Right atrium auricular region (tissue), 2 donors: ENCODE results near the gene PAQR6. TPM values are rescaled to one million over a fixed set of nuclear protein-coding genes. Genes with fewer than 3 reads are reported as not detected.

Experiments used
- DNase-seq: peaks from one replicate; pipeline ENCODE4 v3.0.0-alpha.2; 2019; ENCODE audit warnings: low spot score
- H3K27ac ChIP-seq, 2 donors: fragments of 200-600 bp; sonication (generic); 1 replicate in 1 of 2; 2 replicates in 1 of 2; pipeline ENCODE4 v1.5.1; 2016 to 2019
- H3K27me3 ChIP-seq, 2 donors: fragments of 200-600 bp; sonication (generic); one replicate each; pipeline versions ENCODE4 v1.5.1 to v1.6.0; 2017 to 2019
- H3K36me3 ChIP-seq: fragments of 200-600 bp; sonication (generic); one replicate; pipeline ENCODE4 v1.5.1; 2016
- H3K4me1 ChIP-seq, 2 donors: fragments of 200-600 bp; sonication (generic); one replicate each; pipeline versions ENCODE4 v1.5.1 to v1.6.0; 2017 to 2019
- H3K4me3 ChIP-seq, 2 donors: fragments of 200-600 bp; sonication (generic); 1 replicate in 1 of 2; 2 replicates in 1 of 2; pipeline ENCODE4 v1.5.1; 2017 to 2019; ENCODE audit warnings: mild to moderate bottlenecking in 1 of 2, moderate library complexity in 1 of 2
- H3K9me3 ChIP-seq, 2 donors: fragments of 200-600 bp; sonication (generic); one replicate each; pipeline ENCODE4 v1.5.1; 2019
- CTCF ChIP-seq, 2 donors: fragments of 200-600 bp; sonication (generic); IDR thresholded peaks; one replicate each; pipeline ENCODE4 v1.5.1; 2019; ENCODE audit warnings: antibody characterized with exemption in 2 of 2
- total RNA-seq, 2 donors: library from RNA; depleted of rRNA; stranded (reverse); fragments of >200 nt; gene quantifications; one replicate each; pipeline ENCODE4 v1.1.0, GENCODE V29; 2016

Gene PAQR6
- total RNA-seq, 2 donors from 2014 or later = not detected

DNA sequence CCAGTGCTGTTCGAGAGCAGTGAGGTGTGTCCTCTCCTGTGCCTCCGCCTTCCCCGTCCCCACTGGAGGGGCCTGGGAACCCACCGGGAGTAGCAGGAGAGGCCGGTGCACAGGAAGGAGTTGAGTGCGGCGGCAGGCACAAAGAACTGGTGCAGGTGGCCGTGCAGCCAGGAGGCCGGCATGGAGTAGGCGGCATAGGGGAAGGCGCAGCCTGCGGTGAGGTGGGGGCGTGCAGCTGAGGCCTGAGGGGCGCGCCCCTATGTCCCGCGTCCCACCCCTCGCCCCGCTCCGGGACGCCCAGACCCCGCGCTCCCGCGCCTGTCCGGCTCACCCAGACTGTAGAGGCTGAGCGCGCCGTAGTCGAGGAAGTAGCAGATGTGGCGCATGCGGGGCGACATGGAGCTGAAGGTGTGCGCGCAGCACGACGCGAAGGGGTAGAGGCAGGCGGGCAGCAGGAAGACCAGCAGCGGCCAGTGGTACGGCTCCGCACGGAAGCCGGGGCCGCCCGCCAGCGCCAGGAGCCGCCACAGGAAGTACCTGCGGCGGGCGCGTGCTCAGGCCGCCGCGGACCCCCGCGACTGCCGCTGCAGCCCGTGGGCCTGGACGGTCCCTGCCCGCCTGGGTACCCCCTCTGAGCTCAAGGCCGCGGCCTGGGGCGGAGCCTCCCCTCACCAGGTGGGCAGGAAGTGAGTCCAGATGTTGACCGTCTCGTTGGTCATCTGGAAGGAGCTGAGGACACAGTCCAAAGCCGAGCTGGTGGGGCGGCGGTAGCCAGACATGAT is 2.2 kb downstream of the PAQR6 start:
- no peak for DNase-seq
- TF ChIP-seq CTCF (IDR thresholded peaks at IDR 0.05) = no peak
- no peaks in the 10 kb centered on the region for H3K9me3 ChIP-seq
- H3K27ac ChIP-seq = no peak overlapping the region
- H3K4me1 ChIP-seq = peaks cover 0 to 43% of the 10 kb centered on the region in 2 donors
- peak overlapping the region in 1 of 2 donors; percentile 33 for H3K4me3 ChIP-seq
- H3K27me3 ChIP-seq = no peaks in the 10 kb centered on the region
- peaks cover 15% of the 10 kb centered on the region for H3K36me3 ChIP-seq

DNA sequence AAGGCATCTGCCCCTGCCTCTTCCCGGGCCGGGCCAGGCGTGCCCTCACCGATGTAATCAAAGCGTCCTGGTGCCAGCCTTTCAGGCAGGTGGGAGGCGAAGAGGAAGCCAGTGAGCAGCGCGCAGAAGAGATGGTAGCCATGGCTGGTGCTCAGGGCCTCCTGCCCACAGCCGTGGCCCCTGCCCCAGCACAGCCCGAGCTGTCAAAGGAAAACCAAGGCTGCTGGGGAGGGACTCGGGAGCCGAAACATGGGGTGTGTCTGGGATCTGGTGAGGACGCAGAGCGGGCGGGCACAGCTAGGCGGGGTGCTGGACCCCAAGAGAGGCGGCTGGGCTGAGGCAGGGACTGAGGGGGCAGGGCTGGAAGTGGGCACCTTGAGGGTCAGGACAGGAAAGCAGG is 3.1 kb downstream of the PAQR6 start:
- no peak for DNase-seq
- no peak overlapping the region for H3K27ac ChIP-seq
- H3K27me3 ChIP-seq = no peaks in the 10 kb centered on the region
- no peak for TF ChIP-seq CTCF (IDR thresholded peaks at IDR 0.05)
- H3K4me3 ChIP-seq = no peak overlapping the region
- no peaks in the 10 kb centered on the region for H3K9me3 ChIP-seq
- H3K4me1 ChIP-seq = peaks cover 0 to 33% of the 10 kb centered on the region in 2 donors
- H3K36me3 ChIP-seq = peaks cover 11% of the 10 kb centered on the region

DNA sequence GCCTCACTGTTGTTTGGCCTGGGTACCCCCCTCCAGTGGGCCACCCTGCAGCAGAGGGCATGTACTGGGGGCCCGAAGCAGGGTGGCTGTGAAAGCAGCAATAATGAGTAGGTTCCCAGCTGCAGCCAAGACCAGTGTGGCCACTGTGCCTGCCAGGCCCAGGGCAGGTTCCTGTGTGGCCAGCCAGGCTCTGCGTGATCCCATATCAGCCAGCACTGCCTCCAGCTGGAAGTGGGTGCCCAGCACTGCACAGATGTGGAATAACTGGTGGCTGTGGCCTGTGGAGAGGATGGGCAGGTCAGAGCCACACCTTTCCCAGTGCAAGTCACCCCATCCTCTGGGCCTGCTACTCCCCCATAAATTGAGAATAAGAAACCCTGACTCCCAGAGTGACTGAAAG is 3.7 kb downstream of the PAQR6 start:
- Histone ChIP-seq H3K36me3 (peaks cover 11% of the 10 kb centered on the region), H3K4me3 (no peak overlapping the region), H3K4me1 (peaks cover 0 to 31% of the 10 kb centered on the region in 2 donors), H3K27ac (no peak overlapping the region), H3K9me3 (no peaks in the 10 kb centered on the region), H3K27me3 (no peaks in the 10 kb centered on the region)
- DNase-seq = no peak
- no peak for TF ChIP-seq CTCF (IDR thresholded peaks at IDR 0.05)

- TF ChIP-seq CTCF (IDR thresholded peaks at IDR 0.05) = no peak
- Histone ChIP-seq H3K4me1 (peaks cover 0 to 26% of the 10 kb centered on the region in 2 donors), H3K27me3 (no peaks in the 10 kb centered on the region), H3K4me3 (no peak overlapping the region), H3K9me3 (no peaks in the 10 kb centered on the region), H3K36me3 (peaks cover 22% of the 10 kb centered on the region), H3K27ac (no peak overlapping the region)
- DNase-seq = no peak
Observed at GRCh38 chr1:156242738-156243137, 5.1 kb downstream of the PAQR6 start.

GRCh38 chr1:156241926-156242325 is 5.9 kb downstream of the PAQR6 start, which contains the start of gene BGLAP:
BGLAP (plus strand) TSS chr1:156242184; CDS start chr1:156242232, 48 bp downstream.
- H3K27me3 ChIP-seq = no peaks in the 10 kb centered on the region
- no peak for TF ChIP-seq CTCF (IDR thresholded peaks at IDR 0.05)
- H3K9me3 ChIP-seq = no peaks in the 10 kb centered on the region
- no peak for DNase-seq
- no peak within 1 kb of the TSS for H3K27ac ChIP-seq
- no peak within 1 kb of the TSS for H3K4me3 ChIP-seq
- peaks cover 0 to 18% of the 10 kb centered on the region in 2 donors for H3K4me1 ChIP-seq
- H3K36me3 ChIP-seq = peaks cover 30% of the 10 kb centered on the region
